SH-SY5Y (cell line): ENCODE results near the gene FUT8.

Source experiments
- GATA2 ChIP-seq: IDR thresholded peaks from 2 replicates; pipeline ENCODE4 v1.6.1; 2011; ENCODE audit warnings: mild to moderate bottlenecking, low read depth, low read length
- GATA3 ChIP-seq: IDR thresholded peaks from 2 replicates; pipeline ENCODE4 v1.6.1; 2011; ENCODE audit warnings: low read depth, mild to moderate bottlenecking, low read length, moderate library complexity

Gene FUT8

GRCh38 chr14:65412032-65412846 lies at the start of gene FUT8:
Gene FUT8, plus strand, starts transcription at chr14:65412730. Its CDS starts 148,834 bp downstream, at chr14:65561564.
- TF ChIP-seq GATA3 (no peak), GATA2 (no peak)

GRCh38 chr14:65366802-65367565 lies 45.5 kb upstream of the FUT8 start:
- TF ChIP-seq GATA2 (no peak), GATA3 (no peak)

GRCh38 chr14:65369560-65369959 lies 43.0 kb upstream of the FUT8 start:
- TF ChIP-seq GATA3 (no peak), GATA2 (no peak)

- TF ChIP-seq GATA3 = no peak
- no peak for TF ChIP-seq GATA2
Observed at GRCh38 chr14:65370801-65371248, 41.7 kb upstream of the FUT8 start.

GRCh38 chr14:65371784-65372183 lies 40.7 kb upstream of the FUT8 start:
- TF ChIP-seq GATA3 = no peak
- TF ChIP-seq GATA2 = no peak

GRCh38 chr14:65373016-65373670 lies 39.4 kb upstream of the FUT8 start:
- TF ChIP-seq GATA3 (no peak), GATA2 (no peak)

GRCh38 chr14:65373671-65374039 lies 38.9 kb upstream of the FUT8 start:
- TF ChIP-seq GATA3 (no peak), GATA2 (no peak)

GRCh38 chr14:65377576-65377975 lies 35.0 kb upstream of the FUT8 start:
- TF ChIP-seq GATA2 (no peak), GATA3 (no peak)

- no peak for TF ChIP-seq GATA3
- no peak for TF ChIP-seq GATA2
Observed at GRCh38 chr14:65382586-65382985, 29.9 kb upstream of the FUT8 start.

GRCh38 chr14:65387171-65387570 lies 25.4 kb upstream of the FUT8 start:
- no peak for TF ChIP-seq GATA2
- TF ChIP-seq GATA3 = no peak

- TF ChIP-seq GATA3 (no peak), GATA2 (no peak)
Observed at GRCh38 chr14:65387628-65388027, 24.9 kb upstream of the FUT8 start.

- TF ChIP-seq GATA2 (no peak), GATA3 (no peak)
Observed at GRCh38 chr14:65392296-65392695, 20.2 kb upstream of the FUT8 start.

- no peak for TF ChIP-seq GATA3
- TF ChIP-seq GATA2 = no peak
Observed at GRCh38 chr14:65396082-65396910, 16.2 kb upstream of the FUT8 start.
